BJ (cell line): ENCODE data around the gene RRP15. TPM values are rescaled to one million over a fixed set of nuclear protein-coding genes. Genes with fewer than 3 reads are reported as not detected.

ENCODE experiments used
- CTCF ChIA-PET: fragments of 350-600 bp; formaldehyde crosslinking; extraction: SDS; loops from one replicate; lab custom pipeline; 2021; ENCODE audit warnings: antibody characterized with exemption, inconsistent platforms; lab: Yijun Ruan, JAX
- POLR2A ChIA-PET: fragments of 300-600 bp; sonication (Branson Sonifier 250); formaldehyde crosslinking; extraction: SDS; loops from one replicate; lab custom pipeline; 2021; ENCODE audit warnings: antibody characterized with exemption; lab: Charles Lee
- DNase-seq: peaks from one replicate; pipeline ENCODE4 v3.0.0-alpha.2; 2011; ENCODE audit warnings: low read depth
- H3K27me3 ChIP-seq: 2 replicates; pipeline ENCODE4 v1.6.0; 2011; ENCODE audit warnings: low read length; ENCODE audit not compliant: control insufficient read depth, insufficient read depth
- H3K36me3 ChIP-seq: 2 replicates; pipeline ENCODE4 v1.5.1; 2011; ENCODE audit warnings: low read length; ENCODE audit not compliant: control insufficient read depth, insufficient read depth
- H3K4me3 ChIP-seq: 2 replicates; pipeline ENCODE4 v1.5.1; 2011; ENCODE audit warnings: low read depth, mild to moderate bottlenecking, control low read depth, low read length
- CTCF ChIP-seq: IDR thresholded peaks from 2 replicates; pipeline ENCODE4 v1.5.1; 2011; ENCODE audit warnings: low read depth, mild to moderate bottlenecking, control low read depth, inconsistent platforms, low read length, moderate library complexity; ENCODE audit not compliant: insufficient read depth
- polyA plus RNA-seq: library from polyadenylated mRNA; depleted of rRNA; stranded (reverse); fragments of >200 nt; gene quantifications from 2 replicates; pipeline ENCODE4 v1.2.3, GENCODE V29; 2011

RRP15 gene
- polyA plus RNA-seq, 1 experiment = 0.88 TPM

- POLR2A ChIA-PET = no interaction called here
- H3K36me3 ChIP-seq = no peaks in the 10 kb centered on the region; the same call in none of the 2 replicates
- CTCF ChIA-PET = interaction anchor here (0.6 to 1.7 kb wide), 8 partner anchors 10 to 205 kb away, joined by 3 to 5 read pairs (median 3); no protein-coding TSS in a partner anchor
- no peak for TF ChIP-seq CTCF
- H3K27me3 ChIP-seq = no peaks in the 10 kb centered on the region
- H3K4me3 ChIP-seq = no peak overlapping the region
- DNase-seq = no peak
These were observed 80.3 kb downstream of the RRP15 start for GRCh38 chr1:218365226-218365999.

- no peaks in the 10 kb centered on the region; the same call in none of the 2 replicates for H3K36me3 ChIP-seq
- no peaks in the 10 kb centered on the region for H3K27me3 ChIP-seq
- ChIA-PET POLR2A (no interaction called here), CTCF (interaction anchor here (0.8 to 1.4 kb wide), 4 partner anchors 14 to 157 kb away, joined by 3 read pairs; no protein-coding TSS in a partner anchor)
- no peak overlapping the region for H3K4me3 ChIP-seq
- no peak for TF ChIP-seq CTCF
- DNase-seq = no peak
These were observed 81.4 kb downstream of the RRP15 start for GRCh38 chr1:218366322-218367052.

GRCh38 chr1:218367118-218367517 is 82.0 kb downstream of the RRP15 start:
- no peak overlapping the region for H3K4me3 ChIP-seq
- no peak for TF ChIP-seq CTCF
- no peak for DNase-seq
- no peaks in the 10 kb centered on the region for H3K27me3 ChIP-seq
- POLR2A ChIA-PET = no interaction called here
- CTCF ChIA-PET = no interaction called here
- H3K36me3 ChIP-seq = no peaks in the 10 kb centered on the region; the same call in none of the 2 replicates

- POLR2A ChIA-PET = no interaction called here
- no peak for DNase-seq
- CTCF ChIA-PET = interaction anchor here (1.7 kb wide), 1 partner anchor 30 kb away, joined by 5 read pairs; no protein-coding TSS in a partner anchor
- no peaks in the 10 kb centered on the region; the same call in none of the 2 replicates for H3K36me3 ChIP-seq
- H3K4me3 ChIP-seq = no peak overlapping the region
- no peak for TF ChIP-seq CTCF
- no peaks in the 10 kb centered on the region for H3K27me3 ChIP-seq
These were observed 83.6 kb downstream of the RRP15 start for GRCh38 chr1:218368686-218369085.
